Keratinocyte (primary cell): ENCODE results near the gene ANO2.

Experiments
- EZH2 ChIP-seq: IDR thresholded peaks from one replicate; pipeline ENCODE4 v1.6.1; 2012; ENCODE audit warnings: inconsistent platforms, mild to moderate bottlenecking, low read length, moderate library complexity
- TF ChIP-seq, protein P1 (sequence below), 3 experiments: IDR thresholded peaks in 1 of 3; conservative IDR thresholded peaks in 1 of 3; optimal IDR thresholded peaks in 1 of 3; 2 replicates in 2 of 3; 3 replicates in 1 of 3; pipeline versions ENCODE3 to v1.5.1; 2011; ENCODE audit warnings: low read length in 3 of 3, mild to moderate bottlenecking in 3 of 3, moderate library complexity in 2 of 3, control low read depth in 1 of 3, inconsistent platforms in 1 of 3; ENCODE audit not compliant: insufficient read depth in 2 of 3; ENCODE audit errors: extremely low read depth in 1 of 3

DNA sequence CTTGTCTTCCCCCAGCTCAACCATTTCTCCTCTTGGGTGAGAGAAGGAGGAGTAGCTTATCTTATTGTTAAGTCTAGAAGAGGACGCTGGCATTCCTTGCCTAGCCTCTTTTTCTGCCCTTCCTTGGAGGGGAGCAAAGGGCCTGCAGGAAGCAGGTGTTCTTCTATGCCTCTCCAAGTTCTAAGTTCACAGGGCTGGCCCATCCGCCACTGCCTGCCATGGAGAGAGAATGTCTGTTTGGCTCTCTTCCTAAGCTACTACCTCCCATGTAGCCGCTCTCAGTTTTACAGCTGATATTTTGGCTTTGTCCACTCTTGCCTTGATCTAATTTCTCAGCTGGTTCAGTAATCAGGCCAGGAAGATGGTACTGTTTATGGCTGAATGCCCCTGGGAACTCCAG lies 312.0 kb downstream of the ANO2 start:
- TF ChIP-seq, protein P1, sequence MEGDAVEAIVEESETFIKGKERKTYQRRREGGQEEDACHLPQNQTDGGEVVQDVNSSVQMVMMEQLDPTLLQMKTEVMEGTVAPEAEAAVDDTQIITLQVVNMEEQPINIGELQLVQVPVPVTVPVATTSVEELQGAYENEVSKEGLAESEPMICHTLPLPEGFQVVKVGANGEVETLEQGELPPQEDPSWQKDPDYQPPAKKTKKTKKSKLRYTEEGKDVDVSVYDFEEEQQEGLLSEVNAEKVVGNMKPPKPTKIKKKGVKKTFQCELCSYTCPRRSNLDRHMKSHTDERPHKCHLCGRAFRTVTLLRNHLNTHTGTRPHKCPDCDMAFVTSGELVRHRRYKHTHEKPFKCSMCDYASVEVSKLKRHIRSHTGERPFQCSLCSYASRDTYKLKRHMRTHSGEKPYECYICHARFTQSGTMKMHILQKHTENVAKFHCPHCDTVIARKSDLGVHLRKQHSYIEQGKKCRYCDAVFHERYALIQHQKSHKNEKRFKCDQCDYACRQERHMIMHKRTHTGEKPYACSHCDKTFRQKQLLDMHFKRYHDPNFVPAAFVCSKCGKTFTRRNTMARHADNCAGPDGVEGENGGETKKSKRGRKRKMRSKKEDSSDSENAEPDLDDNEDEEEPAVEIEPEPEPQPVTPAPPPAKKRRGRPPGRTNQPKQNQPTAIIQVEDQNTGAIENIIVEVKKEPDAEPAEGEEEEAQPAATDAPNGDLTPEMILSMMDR (optimal IDR thresholded peaks at IDR 0.05 in 1 of 3, IDR thresholded peaks at IDR 0.05 in 1 of 3, conservative IDR thresholded peaks at IDR 0.05 in 1 of 3; ENCODE audit: extremely low read depth in 1 of 3, insufficient read depth in 2 of 3, low read length in 3 of 3), result no peak
- TF ChIP-seq EZH2, result no peak
